Left renal pelvis (tissue), 4 donors: ENCODE measurements around the gene RDH13. TPM values are rescaled to one million over a fixed set of nuclear protein-coding genes. Genes with fewer than 3 reads are reported as not detected.
"Not testable (repeated sequence)": the region's sequence is repeated elsewhere in the genome, so short reads cannot be mapped to it uniquely, and the experiment has no call there.

ENCODE experiments used
- DNase-seq, 4 donors: peaks; one replicate each; pipeline ENCODE4 v3.0.0-alpha.2; 2013; ENCODE audit warnings: low read depth in 4 of 4, low spot score in 3 of 4
- polyA plus RNA-seq, 4 donors: library from polyadenylated mRNA; unstranded; fragments of 120-200 nt; gene quantifications; one replicate each; pipeline ENCODE4 v1.2.1, GENCODE V29; 2013; ENCODE audit not compliant: insufficient read length in 4 of 4

Gene RDH13
- polyA plus RNA-seq, 4 donors, result 9.2 to 25.8 (median 18.7) TPM

DNA sequence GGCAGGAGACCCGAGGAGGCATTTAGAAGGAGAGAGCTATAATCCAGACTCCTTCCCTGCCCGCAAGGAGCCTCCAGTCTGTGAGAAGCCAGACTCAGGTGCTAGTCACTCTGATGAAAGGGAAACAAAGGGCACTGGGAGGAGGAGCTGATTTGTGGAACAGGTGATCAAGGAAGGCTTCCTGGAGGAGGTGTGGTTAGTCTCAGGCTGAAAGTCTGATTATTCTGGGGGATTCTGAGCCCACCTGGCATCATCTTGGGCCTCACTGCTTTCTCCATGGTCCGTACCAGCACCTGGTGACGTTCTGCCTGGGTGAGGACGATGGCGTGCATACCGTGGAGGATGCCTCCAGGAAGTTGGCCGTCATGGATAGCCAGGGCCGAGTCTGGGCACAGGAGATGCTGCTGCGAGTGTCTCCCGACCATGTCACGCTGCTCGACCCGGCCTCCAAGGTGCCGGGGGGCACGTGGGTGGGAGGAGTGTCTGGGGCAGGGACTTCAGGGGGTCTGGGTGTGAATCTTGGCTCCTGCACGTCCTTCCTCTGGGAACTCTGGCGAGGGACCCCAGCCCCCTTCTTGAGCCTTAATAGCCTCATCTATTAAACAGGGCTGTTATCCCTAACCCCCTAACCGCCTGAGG, 16.6 kb upstream of the RDH13 start:
- DNase-seq, result no peak

DNA sequence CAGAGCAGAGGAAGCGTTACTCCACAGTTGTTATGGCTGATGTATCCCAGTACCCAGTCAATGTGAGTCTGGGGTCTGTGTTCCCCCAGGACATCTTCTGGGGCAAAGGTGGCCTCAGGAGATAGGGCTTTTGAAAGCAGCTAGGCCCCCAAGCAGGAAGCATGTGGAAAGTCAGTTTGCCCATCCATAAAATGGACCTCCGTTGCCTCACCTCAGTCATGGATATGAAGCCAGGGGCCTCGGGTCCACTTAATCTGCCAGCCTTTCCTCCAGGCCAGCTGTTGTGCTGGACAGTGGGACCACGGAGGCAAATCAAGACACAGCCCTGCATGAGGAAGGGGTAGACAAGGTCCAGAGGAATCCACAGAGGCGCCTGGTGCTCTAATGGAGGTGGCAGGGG, 16.0 kb upstream of the RDH13 start:
- DNase-seq, result no peak

DNA sequence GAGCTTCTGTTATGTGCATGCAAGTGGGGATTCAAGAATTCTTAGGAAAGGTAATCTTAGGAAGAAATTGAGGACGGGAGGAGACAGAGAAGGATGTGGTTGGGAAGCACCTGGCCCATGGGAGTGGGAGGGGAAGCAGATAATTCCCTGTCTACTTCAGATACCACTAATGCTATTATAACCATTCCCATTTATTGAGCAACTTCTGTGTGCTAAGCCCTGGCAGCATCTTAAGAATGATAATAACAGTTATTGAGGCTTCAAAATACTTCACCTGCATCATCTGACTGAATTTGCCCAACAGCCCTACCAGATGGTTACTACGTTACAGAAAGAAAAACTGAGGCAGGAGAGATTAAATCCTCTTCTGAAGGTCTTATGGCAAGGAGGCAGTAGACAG, 14.2 kb upstream of the RDH13 start:
- no peak for DNase-seq

DNA sequence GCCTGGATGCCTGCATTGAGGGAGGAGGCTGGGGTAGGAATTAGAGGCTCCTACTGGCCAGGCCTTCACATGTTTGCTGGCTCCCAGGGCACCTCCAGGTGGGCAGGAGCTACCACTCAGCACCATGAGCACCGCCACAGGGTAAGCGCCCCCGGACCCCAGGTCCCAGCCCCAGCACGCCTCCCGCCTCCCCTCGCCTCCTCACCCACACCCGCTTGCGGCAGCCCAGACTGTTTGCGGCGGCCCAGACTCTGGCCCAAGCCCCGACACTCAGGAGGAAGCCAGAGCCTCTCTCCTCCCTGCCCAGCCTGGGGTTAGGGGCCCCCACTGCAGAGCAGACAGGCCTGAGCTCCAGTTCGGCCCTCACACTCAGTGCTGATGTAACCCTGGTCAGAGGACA, 13.4 kb upstream of the RDH13 start:
- no peak for DNase-seq

DNA sequence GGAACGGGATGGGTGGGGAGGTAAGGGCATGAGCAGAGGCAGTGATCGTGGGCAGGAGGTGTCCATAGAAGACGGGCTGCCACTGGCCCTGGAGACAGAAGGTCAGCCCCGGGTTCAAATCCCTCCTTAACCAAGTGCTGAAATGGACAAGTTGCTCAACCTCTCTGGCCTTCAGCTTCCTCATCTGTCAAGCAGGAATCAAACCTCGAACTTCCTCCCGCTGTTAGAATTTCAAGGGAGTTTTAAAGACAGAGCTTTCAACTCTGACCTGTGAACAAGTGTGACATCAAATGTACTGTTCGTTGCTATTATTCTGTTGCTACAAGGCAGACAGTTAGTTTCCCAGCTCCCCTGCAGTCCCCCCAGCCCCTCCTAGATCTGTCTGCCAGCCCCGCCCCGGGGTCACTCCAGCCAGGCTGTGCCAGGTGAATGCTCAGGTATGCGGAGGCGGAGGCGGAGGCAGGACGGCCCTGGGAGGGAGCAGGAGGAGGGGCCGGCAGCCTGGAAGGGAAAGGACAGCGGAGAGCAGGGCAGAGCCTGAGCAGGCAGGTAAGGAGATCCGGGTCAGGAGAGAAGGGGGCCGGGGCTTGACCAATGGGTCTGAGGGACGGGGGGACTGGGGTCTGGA, 12.5 kb upstream of the RDH13 start, which contains the start of gene EPS8L1:
TSS of gene EPS8L1 (plus strand) at position 499 of the 628 bp plus-strand sequence. CDS start 576 bp downstream, outside the sequence.
- peak in 1 of 4 donors; percentile 69 for DNase-seq

DNA sequence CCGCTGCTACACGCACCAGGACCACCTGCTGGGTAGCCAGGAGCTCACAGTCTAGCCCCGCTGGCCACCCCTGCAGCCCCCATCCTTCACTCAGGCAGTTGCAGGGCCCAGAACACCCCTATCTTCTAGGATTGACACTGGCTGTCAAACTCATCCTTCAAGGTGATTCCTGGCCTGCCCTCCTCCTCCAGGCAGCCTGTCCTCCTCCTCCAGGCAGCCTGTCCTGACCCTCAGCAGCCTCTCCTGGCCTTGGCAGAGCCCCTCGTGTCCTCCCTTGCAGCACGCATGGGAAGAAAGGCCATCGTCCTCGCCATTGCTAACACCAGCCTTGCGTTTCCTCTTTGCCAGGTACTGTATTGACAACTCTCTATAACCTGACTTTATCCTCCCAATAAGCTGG, 9.0 kb upstream of the RDH13 start:
- no peak for DNase-seq

DNA sequence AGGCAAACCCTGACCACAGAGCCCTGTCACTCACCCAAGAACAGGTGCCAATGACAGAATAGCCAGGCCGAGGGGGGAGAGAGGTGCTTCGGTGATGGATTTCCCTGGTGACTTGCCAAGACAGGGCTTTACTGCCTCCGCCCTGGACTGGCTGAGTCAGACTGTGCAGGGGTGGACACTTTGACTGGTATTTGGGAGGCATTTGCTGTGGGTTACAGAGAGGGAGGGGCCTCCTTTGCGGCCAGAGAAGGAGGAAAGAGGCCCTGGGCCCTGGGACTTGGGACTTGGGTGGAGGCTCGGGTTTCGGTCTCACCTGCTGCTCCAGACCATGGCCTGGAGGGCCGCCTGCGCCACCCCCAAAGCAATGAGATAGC, 8.2 kb upstream of the RDH13 start:
- DNase-seq, result no peak

DNA sequence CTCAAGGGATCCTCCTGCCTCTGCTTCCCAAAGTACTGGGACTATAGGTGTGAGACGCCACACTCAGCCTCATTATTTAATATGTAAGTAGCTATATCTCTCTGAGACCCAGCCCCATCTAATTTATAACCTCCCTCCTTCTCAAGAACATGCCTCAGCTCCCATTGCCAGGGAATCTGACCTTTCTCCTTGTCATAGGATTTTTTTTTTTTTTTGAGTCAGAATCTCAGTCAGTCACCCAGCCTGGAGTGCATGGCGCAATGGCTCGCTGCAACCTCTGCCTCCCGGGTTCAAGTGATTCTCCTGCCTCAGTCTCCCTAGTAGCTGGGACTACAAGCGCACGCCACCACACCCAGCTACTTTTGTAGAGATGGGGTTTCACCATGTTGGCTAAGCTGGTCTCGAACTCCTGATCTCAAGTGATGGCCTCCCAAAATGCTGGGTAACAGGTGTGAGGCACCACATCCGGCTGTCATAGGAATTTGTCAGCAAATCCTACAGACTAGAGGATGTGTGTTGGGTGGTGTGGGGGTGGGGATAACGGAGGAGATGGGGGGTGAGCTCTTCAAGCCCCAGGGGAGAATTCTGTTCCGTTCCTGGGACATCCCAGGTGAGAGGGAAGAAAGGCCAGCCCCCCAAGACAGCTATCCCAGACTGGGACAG, 7.6 kb upstream of the RDH13 start:
- no peak for DNase-seq

DNA sequence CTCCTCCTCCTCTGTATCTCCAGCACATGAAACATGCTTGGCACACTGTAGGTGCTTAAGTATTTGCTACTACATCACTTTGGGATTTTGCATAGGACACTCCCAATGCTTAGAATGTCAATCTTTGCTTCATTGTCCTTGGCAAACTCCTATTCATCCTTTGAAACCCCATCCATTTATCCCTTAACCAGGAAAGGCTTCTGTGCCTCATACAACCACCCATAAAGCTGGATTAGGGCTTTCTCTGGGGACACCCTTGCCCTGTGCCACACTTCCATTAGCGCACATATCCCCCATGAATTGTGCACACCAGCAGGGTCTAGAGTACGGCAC, 6.9 kb upstream of the RDH13 start:
- no peak for DNase-seq

DNA sequence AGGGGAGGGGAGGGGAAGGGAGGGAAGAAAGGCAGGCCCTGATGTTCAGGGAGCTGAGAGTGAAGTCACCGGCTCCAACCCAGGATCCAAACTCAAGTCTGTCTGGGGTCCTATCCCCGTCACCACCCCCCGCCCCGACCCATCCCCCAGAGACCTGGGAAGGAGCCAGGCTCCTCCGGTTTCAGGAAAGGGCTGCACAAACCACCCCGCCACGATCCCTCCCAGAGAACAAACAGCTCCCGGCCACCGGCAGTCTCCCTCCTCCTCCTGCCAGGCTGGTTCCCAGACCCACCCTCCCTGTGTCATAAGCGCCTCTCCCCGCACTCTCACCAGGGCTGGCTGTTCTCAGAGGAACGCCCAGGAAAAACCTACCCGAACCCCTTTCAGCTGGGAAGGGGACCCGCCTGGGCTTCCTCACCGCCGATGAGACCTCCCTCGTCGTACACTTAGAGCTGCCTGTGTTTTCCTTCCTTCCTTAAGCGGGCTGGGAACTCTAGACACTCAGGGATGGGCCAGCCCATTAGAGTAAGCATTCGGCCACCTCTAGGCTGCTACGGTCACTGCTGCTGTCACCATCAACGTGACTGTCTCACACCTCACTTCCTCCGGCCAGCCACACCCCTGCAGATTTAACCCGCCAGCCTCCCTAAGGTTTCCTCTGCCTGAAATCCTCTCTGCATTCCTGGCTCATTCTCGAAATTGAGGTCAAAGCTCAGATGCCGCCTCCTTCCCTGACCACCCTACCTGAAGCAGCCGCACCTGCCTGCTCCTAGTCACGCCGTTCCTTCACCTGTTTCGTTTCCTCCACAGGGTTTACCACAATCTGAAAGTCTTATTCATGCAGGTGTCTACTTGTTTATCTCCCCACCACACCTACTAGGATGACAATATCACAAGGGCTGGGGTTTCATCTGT, 6.3 kb upstream of the RDH13 start:
- DNase-seq, result no peak

DNA sequence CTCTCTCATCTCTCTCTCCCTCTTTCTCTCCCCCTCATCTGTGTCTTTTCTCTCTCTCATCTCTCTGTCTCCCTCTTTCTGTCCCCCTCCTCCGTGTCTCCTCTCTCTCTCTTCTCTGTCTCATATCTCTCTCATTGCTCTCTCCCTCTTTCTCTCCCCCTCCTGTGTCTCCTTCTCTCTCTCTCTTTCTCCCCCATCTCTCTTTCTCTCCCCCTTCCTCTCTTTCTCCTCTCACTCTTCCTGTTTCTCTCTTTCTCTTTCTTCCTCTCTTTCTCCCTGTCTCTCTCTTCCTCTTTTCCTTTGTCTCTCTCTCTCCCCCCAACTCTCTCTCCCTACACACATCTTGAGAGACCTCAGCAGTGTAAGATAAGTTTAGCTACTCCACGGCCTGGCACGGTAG, 4.9 kb upstream of the RDH13 start:
- no peak for DNase-seq

DNA sequence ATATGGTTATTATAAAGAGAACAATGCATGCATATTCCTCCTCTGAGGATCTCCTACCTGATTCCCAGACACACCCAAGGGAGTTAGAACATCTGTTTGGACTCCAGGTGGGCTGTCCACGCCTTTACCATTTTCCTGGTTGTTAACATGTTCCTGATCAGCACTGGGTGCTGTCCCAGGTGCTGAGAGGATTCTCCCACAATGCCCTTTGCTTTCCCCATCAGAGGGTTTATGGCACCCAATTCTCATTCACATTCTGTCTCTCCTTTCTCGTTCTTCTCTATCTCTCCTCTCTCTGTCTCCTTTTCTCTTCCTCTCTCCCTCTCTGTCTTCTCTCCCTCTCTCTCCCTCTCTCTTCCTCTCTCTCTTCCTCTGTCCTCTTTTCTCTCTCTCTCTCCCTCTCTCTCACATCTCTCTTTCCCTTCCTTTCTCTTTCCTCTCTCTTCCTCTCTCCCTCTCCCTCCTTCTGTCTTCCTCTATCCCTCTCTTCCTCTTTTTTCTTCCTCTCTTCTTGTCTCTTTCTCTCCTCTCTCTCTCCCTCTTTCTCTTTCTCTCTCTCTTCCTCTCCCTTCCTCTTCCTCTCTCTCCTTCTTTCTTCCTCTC, 3.3 kb upstream of the RDH13 start:
- no peak for DNase-seq

DNA sequence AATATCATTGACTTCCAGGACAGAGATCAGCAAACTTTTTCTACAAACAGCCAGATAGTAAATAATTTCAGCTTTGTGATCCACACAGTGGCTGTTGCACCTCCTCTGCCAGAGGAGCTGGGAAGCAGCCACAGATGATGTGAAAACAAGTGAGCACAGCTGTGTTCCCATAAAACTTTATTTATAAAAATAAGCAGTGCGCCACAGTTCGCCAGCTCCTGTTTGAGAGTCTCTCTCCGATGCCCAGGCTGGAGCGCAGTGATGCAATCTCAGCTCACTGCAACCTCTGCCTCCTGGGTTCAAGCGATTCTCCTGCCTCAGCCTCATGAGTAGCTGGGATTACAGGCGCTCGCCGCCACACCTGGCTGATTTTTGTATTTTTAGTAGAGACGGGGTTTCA, 2.6 kb upstream of the RDH13 start:
- DNase-seq, result not testable (repeated sequence)

DNA sequence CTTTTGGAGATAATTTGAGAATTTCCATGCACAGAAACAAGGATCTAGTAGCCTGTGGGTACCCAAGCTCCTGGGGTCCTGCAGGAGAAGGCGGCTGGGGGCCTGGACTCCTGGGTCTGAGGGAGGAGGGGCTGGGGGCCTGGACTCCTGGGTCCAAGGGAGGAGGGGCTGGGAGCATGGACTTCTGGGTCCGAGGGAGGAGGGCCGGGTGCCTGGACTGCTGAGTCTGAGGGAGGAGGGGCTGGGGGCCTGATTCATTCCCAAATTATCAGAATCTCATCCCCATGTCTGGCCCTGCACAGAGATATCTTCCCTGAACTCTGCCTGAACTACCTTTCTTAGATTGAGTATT, 520 bp upstream of the RDH13 start:
- no peak for DNase-seq

DNA sequence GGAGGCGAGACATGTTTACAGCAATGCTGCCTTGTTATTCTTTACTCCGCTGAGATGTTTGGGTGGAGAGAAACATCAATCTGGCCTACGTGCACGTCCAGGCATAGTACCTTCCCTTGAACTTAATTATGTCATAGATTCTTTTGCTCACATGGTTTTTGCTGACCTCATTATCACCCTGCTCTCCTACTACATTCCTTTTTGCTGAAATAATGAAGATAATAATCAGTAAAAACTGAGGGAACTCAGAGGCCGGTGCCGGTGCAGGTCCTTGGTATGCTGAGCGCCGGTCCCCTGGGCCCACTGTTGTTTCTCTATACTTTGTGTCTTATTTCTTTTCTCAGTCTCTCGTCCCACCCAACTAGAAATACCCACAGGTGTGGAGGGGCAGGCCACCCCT, 2.7 kb downstream of the RDH13 start:
- not testable (repeated sequence) for DNase-seq

DNA sequence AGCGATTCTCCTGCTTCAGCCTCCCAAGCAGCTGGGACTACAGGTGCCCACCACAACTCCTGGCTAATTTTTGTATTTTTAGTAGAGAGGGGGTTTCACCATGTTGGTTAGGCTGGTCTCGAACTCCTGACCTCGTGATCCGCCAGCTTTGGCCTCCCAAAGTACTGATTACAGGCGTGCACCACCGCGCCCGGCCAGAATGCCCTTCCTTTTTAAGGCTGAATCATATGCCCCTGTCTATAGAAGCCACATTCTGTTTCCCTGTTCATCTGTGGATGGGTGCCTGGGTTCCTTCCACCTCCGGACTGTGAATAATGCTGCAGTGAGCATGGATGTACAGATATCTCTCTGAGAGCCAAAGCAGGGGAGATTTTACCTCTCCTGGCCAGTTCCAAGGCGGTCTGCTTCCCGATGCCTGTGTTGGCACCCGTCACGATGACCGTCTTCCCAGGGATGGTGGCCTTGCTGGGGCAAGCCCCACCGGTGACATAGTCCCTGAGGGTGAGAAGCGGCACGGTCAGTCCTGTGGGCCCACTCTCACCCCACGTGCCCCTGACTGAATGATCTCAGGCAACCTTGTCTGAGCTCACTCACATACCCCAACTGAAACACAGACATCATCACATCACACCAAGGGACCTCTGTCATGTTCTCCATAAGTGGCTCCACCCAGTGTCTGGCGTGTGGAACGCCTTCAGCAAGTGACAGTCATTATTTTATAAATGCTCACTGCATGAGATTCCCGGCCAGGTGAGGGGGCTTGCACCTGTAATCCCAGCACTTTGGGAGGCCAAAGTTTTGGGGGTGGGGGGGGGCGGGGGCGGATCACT, 4.0 kb downstream of the RDH13 start:
- no peak for DNase-seq

DNA sequence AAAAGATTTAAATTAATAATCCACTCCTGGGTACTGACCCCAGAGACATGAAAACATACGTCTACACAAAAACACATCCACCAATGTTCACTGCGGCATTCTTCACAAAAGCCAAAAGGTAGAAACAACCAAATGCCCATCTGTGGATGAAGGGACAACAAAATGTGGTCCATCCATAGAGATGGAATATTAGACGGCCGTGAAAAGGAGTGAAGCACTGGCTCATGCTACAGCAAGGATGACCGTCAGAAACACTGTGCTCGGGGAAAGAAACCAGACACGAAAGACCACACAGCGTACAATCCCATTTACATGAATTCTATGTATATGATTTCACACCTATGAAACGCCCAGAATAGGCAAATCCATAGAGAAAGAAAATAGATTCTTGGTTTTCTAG, 6.1 kb downstream of the RDH13 start:
- DNase-seq, result no peak

DNA sequence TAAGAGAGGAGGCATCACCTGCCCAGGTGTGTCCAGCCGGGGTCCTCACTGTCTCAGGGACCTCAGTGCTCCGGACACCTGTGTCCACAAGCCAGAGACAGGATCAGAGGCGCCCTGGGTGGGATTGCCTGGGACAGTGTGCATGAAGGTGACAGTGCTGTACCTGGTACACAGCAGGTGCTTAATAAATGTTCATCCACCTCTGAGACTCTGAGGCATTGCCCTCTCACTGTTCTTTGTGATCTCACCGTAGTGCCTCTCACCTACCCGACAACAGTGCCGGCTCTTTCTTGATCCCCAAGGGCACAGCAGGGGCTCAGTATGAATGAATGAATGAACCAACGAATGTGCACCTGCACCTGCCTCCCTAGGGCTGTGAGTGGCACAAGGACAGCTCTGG, 9.2 kb downstream of the RDH13 start:
- no peak for DNase-seq

DNA sequence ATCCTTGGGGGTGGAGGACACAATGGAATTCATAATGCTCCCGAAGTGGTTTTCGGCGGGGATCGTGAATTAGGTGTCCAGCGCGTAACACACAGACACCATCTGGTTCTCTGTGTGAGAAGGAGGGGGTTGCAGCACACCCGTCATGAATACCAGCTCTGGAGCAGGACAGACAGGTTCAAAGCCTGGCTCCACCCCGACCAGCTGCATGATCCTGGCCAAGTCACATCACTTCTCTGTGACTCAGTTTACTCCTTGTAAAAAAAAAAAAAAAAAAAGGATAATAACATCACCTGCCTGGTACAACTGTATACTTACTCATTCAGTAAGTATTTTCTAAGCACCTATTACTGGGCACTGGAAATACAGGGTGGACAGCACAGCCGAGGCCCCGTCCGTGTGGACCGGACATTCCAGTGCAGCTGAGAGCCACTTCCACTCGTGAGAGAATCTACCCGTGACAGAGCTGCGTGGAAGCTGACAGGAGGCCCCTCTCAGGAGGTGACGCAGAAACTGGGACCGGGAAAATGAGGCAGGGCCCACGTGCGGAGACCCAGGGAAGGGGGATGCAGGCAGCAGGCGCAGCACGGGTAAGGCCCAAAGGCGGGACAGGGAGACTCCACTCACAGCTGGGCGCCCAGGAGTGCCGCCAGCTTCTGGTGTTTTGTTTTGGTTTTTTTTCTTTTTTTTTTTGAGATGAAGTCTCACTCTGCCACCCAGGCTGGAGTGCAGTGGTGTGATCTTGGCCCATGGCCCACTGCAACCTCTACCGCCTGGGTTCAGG, 12.0 kb downstream of the RDH13 start:
- no peak for DNase-seq
